Endothelial cell of umbilical vein (primary cell): ENCODE measurements around the gene ZBTB46. TPM values are rescaled to one million over a fixed set of nuclear protein-coding genes. Genes with fewer than 3 reads are reported as not detected.

ENCODE experiments used
- BruUV-seq: library from RNA; stranded (reverse); fragments of 400-500 nt; replicated peaks from 2 replicates; lab custom pipeline; 2021; lab: Mats Ljungman, UMichigan
- CTCF ChIA-PET: fragments of 300-600, 350-600 bp; sonication (Branson Sonifier 250); formaldehyde crosslinking; loops from one replicate; lab custom pipeline; 2021; ENCODE audit warnings: antibody characterized with exemption, inconsistent platforms; lab: Charles Lee
- POLR2A ChIA-PET: fragments of 300-600, 350-600 bp; sonication (Branson Sonifier 250); formaldehyde crosslinking; loops from one replicate; lab custom pipeline; 2021; ENCODE audit warnings: antibody characterized with exemption, inconsistent platforms; lab: Charles Lee
- DNase-seq: peaks from one replicate; pipeline ENCODE4 v3.0.0-alpha.2; 2011; ENCODE audit warnings: low read depth, low spot score
- FAIRE-seq: peaks from 2 replicates; lab custom pipeline; 2011; peaks lifted over from hg19 to GRCh38; lab: Jason Lieb, UNC
- H2AFZ ChIP-seq: 2 replicates; pipeline ENCODE4 v1.6.0; 2012; ENCODE audit warnings: low read depth, low read length, control low read depth, inconsistent platforms
- H3K27ac ChIP-seq: 2 replicates; pipeline ENCODE4 v1.5.1; 2011; ENCODE audit warnings: low read depth, mild to moderate bottlenecking, control low read depth, low read length, moderate library complexity; ENCODE audit not compliant: insufficient read depth
- H3K27me3 ChIP-seq, 2 experiments: 2 replicates each; pipeline versions ENCODE4 v1.6.0 to v1.6.1; 2011; ENCODE audit warnings: low read length in 2 of 2, mixed read lengths in 1 of 2; ENCODE audit not compliant: control insufficient read depth in 2 of 2, insufficient read depth in 2 of 2
- H3K36me3 ChIP-seq, 2 experiments: 2 replicates in 1 of 2; 3 replicates in 1 of 2; pipeline ENCODE4 v1.5.1; 2011; ENCODE audit warnings: low read length in 2 of 2, mild to moderate bottlenecking in 1 of 2, moderate library complexity in 1 of 2; ENCODE audit not compliant: control insufficient read depth in 2 of 2, insufficient read depth in 2 of 2; ENCODE audit errors: extremely low read depth in 1 of 2
- H3K4me1 ChIP-seq: 3 replicates; pipeline ENCODE4 v1.5.1; 2011; ENCODE audit warnings: mild to moderate bottlenecking, low read length; ENCODE audit not compliant: control insufficient read depth, insufficient read depth; ENCODE audit errors: extremely low read depth
- H3K4me2 ChIP-seq: 2 replicates; pipeline ENCODE4 v1.6.1; 2011; ENCODE audit warnings: low read length, control low read depth, mixed read lengths; ENCODE audit not compliant: insufficient read depth
- H3K4me3 ChIP-seq, 3 experiments: fragments of 200-600 bp in 1 of 3; sonication (generic), shearing (Covaris generic) in 1 of 3; replicated peaks in 1 of 3; 2 replicates each; pipeline ENCODE4 v1.5.1; 2011 to 2016; ENCODE audit warnings: control low read depth in 3 of 3, low read length in 3 of 3, mild to moderate bottlenecking in 2 of 3, inconsistent platforms in 1 of 3, low read depth in 1 of 3, moderate library complexity in 1 of 3; ENCODE audit not compliant: insufficient read depth in 1 of 3
- H3K79me2 ChIP-seq: 2 replicates; pipeline ENCODE4 v1.6.0; 2012; ENCODE audit warnings: low read length, inconsistent platforms; ENCODE audit not compliant: control insufficient read depth, insufficient read depth
- H3K9ac ChIP-seq: replicated peaks from 2 replicates; pipeline ENCODE3; 2011; ENCODE audit warnings: low read length, control low read depth; ENCODE audit not compliant: insufficient read depth; ENCODE audit errors: extremely low read depth
- H3K9me1 ChIP-seq: replicated peaks from 3 replicates; pipeline ENCODE4 v1.6.0; 2011; ENCODE audit warnings: mild to moderate bottlenecking, low read length; ENCODE audit not compliant: control insufficient read depth, insufficient read depth; ENCODE audit errors: extremely low read depth
- H3K9me3 ChIP-seq: replicated peaks from 2 replicates; pipeline ENCODE4 v1.5.1; 2012; ENCODE audit warnings: low read length, inconsistent platforms; ENCODE audit not compliant: control insufficient read depth, insufficient read depth
- H4K20me1 ChIP-seq: replicated peaks from 2 replicates; pipeline ENCODE3; 2011; ENCODE audit warnings: mild to moderate bottlenecking, low read length; ENCODE audit not compliant: control insufficient read depth, insufficient read depth; ENCODE audit errors: extremely low read depth
- CTCF ChIP-seq, 2 donors: IDR thresholded peaks; 1 replicate in 1 of 2; 2 replicates in 1 of 2; pipeline ENCODE4 v1.5.1; 2011; ENCODE audit warnings: low read length in 2 of 2, mild to moderate bottlenecking in 2 of 2, moderate library complexity in 2 of 2, control low read depth in 1 of 2, inconsistent platforms in 1 of 2, low read depth in 1 of 2; ENCODE audit not compliant: insufficient read depth in 1 of 2; ENCODE audit errors: extremely low read depth in 1 of 2
- EZH2 ChIP-seq: IDR thresholded peaks from 2 replicates; pipeline ENCODE4 v1.6.1; 2012; ENCODE audit warnings: borderline replicate concordance, low read depth, mild to moderate bottlenecking, moderate library complexity, low read length, inconsistent platforms; ENCODE audit not compliant: severe bottlenecking
- FOS ChIP-seq: IDR thresholded peaks from 2 replicates; pipeline ENCODE4 v1.6.1; 2011; ENCODE audit warnings: mild to moderate bottlenecking, low read length, moderate library complexity, borderline replicate concordance; ENCODE audit not compliant: insufficient read depth
- GATA2 ChIP-seq: IDR thresholded peaks from 2 replicates; pipeline ENCODE4 v1.7.0; 2011; ENCODE audit warnings: low read depth, mild to moderate bottlenecking, moderate library complexity, mixed read lengths, low read length; ENCODE audit not compliant: insufficient read length, insufficient read depth
- JUN ChIP-seq: IDR thresholded peaks from 2 replicates; pipeline ENCODE4 v1.6.1; 2011; ENCODE audit warnings: borderline replicate concordance, low read depth; ENCODE audit not compliant: insufficient read length, insufficient read depth
- MAX ChIP-seq: IDR thresholded peaks from 2 replicates; pipeline ENCODE4 v1.6.1; 2011; ENCODE audit not compliant: insufficient read depth, insufficient read length
- MYC ChIP-seq: IDR thresholded peaks from one replicate; pipeline ENCODE4 v1.6.1; 2011; ENCODE audit warnings: mild to moderate bottlenecking, low read depth, low read length
- POLR2A ChIP-seq: IDR thresholded peaks from 2 replicates; pipeline ENCODE4 v1.6.1; 2012; ENCODE audit warnings: low read depth, mild to moderate bottlenecking, control low read depth, low read length
- POLR2AphosphoS5 ChIP-seq: IDR thresholded peaks from 2 replicates; pipeline ENCODE4 v1.6.1; 2012; ENCODE audit warnings: low read depth, mild to moderate bottlenecking, control low read depth, low read length, moderate library complexity; ENCODE audit not compliant: insufficient read depth
- dilution Hi-C: fragments of 300-500 bp; cut with MboI; formaldehyde crosslinking; loops from one replicate; pipeline ENCODE4 v1.15.0; 2019; ENCODE audit warnings: low sequenced_read_pairs; ENCODE audit not compliant: extremely low pct_ligation_motif_present
- intact Hi-C: fragments of 100-400 bp; cut with micrococcal nuclease; formaldehyde crosslinking; loops from one replicate; pipeline ENCODE4 v1.10.0; 2022
- polyA plus RNA-seq, 4 experiments: library from polyadenylated mRNA; depleted of rRNA in 3 of 4; stranded (reverse) in 3 of 4; unstranded in 1 of 4; fragments of >200 nt; gene quantifications; 2 replicates each; pipeline versions ENCODE4 v1.2.1 to v1.2.3, GENCODE V29; 2011 to 2012; ENCODE audit warnings: missing spikeins in 1 of 4
- total RNA-seq: library from RNA; stranded (reverse); gene quantifications from 2 replicates; pipeline ENCODE4 v1.2.3, GENCODE V29; 2021

ZBTB46 gene
- total and polyA plus RNA-seq, 2 donors (not counting 3 experiments of a cell fraction or from before 2014, with no cell fraction given) = 1.3 to 7.1 TPM

DNA sequence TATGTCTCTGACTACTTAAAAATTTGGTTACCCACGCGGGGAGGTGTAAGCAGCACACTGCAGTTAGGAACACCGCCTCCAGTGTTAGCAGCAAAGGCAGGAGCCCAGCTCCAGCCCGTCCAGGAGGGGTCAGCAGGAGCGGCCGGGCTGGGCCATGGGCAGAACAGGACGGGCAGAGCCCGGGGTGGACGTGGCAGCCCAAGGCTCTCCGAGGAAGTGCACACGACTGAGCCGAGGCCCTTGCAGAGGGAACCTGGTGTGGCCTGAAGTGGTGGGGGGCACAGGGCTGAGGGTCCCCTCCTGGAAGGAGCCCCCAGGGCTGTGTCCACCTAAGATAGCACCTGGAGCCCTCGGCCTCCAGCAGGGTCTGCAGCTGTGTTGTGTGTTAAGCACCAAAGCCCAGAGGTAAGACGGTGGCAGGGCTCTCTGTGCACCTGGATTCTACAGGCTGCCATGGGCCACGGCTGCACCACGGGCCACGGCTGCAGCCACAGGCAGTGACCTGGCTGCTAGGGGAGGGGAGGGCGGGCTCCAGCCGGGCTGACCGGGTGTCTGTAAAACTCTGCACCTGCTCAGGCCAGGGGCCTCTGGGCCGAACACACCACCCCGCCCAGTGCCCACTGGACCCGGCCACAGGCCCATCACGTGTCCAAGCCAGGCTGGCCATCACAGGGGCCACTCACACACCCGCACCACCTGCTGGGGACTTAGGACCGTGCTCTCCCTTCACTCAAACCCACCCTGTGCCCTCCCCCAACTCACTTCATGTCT, 84.9 kb downstream of the ZBTB46 start:
- Histone ChIP-seq H3K36me3 (peaks cover 0 to 19% of the 10 kb centered on the region in 2 experiments), H3K79me2 (no peaks in the 10 kb centered on the region), H3K4me3 (no peak overlapping the region), H3K27ac (no peak overlapping the region), H3K9me1 (no peaks in the 10 kb centered on the region), H3K9ac (no peak overlapping the region), H3K4me1 (peaks cover 5% of the 10 kb centered on the region), H3K9me3 (no peaks in the 10 kb centered on the region), H3K4me2 (no peak overlapping the region), H2AFZ (no peak overlapping the region), H4K20me1 (no peaks in the 10 kb centered on the region), H3K27me3 (no peaks in the 10 kb centered on the region)
- TF ChIP-seq JUN = no peak
- TF ChIP-seq GATA2 = no peak
- no peak for TF ChIP-seq FOS
- no peak for TF ChIP-seq POLR2A
- TF ChIP-seq MAX = no peak
- no peak for TF ChIP-seq EZH2
- no peak for TF ChIP-seq POLR2AphosphoS5
- TF ChIP-seq MYC = no peak
- TF ChIP-seq CTCF (IDR thresholded peaks at IDR 0.05; ENCODE audit: extremely low read depth in 1 of 2, insufficient read depth in 1 of 2, low read depth in 1 of 2, low read length in 2 of 2) = no peak
- intact Hi-C loops = no loop called here
- FAIRE-seq (no peak), DNase-seq (no peak)
- ChIA-PET POLR2A (no interaction called here), CTCF (interaction anchor here (1.2 kb wide), 1 partner anchor 112 kb away, joined by 4 read pairs; no protein-coding TSS in a partner anchor)
- BruUV-seq = no TSS peak
- dilution Hi-C loops = no loop called here
